ENCODE data around the gene PCDH18.

DNA sequence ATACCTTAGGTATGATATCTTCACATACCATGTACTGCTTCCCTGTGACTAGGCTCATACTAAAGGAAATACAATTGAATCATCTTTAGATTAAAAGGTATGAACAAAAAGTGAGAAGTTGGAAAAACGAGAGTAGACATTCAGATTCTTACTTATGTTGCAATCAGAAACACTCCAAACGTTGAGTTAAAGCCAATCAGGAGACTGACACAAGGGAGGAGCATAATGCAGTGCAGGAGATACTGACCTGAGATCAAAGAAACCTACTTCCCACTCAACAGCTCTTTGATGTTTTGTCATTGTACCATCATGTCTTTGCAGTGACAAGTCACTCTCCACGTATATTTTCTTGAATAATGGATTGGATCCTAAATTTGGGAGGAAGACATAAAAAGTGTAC is 8.9 kb upstream of the PCDH18 start:
- no peak for TF ChIP-seq EZH2 (IDR thresholded peaks at IDR 0.05; ENCODE audit: insufficient read depth, poor library complexity, severe bottlenecking)
- no peak for TF ChIP-seq EZH2phosphoT487 (IDR thresholded peaks at IDR 0.05; ENCODE audit: insufficient read depth, low read depth)

Measured in GM23248 (cell line).